ENCODE data around the gene RAB3GAP1.
A peak's percentile ranks its signal among the peaks of the same experiment; 100 is the strongest.

The RAB3GAP1 gene

GRCh38 chr2:135162377-135162776 is 110.3 kb downstream of the RAB3GAP1 start:
- TF ChIP-seq CTCF (conservative IDR thresholded peaks at IDR 0.05; ENCODE audit: low read depth, low read length): no peak
- no peak overlapping the region for H3K4me3 ChIP-seq (ENCODE audit: low read depth, low read length)
- no peak for DNase-seq (ENCODE audit: low read depth)

- TF ChIP-seq CTCF (conservative IDR thresholded peaks at IDR 0.05; ENCODE audit: low read depth, low read length): no peak
- DNase-seq (ENCODE audit: low read depth): no peak
- no peak overlapping the region for H3K4me3 ChIP-seq (ENCODE audit: low read depth, low read length)
Measured at GRCh38 chr2:135162786-135163185, 110.7 kb downstream of the RAB3GAP1 start.

GRCh38 chr2:135163306-135163705 is 111.2 kb downstream of the RAB3GAP1 start:
- H3K4me3 ChIP-seq (ENCODE audit: low read depth, low read length): no peak overlapping the region
- no peak for TF ChIP-seq CTCF (conservative IDR thresholded peaks at IDR 0.05; ENCODE audit: low read depth, low read length)
- DNase-seq (ENCODE audit: low read depth): no peak

- no peak for DNase-seq (ENCODE audit: low read depth)
- no peak overlapping the region for H3K4me3 ChIP-seq (ENCODE audit: low read depth, low read length)
- TF ChIP-seq CTCF (conservative IDR thresholded peaks at IDR 0.05; ENCODE audit: low read depth, low read length): no peak
Measured at GRCh38 chr2:135163901-135164300, 111.8 kb downstream of the RAB3GAP1 start.

- no peak overlapping the region for H3K4me3 ChIP-seq (ENCODE audit: low read depth, low read length)
- TF ChIP-seq CTCF (conservative IDR thresholded peaks at IDR 0.05; ENCODE audit: low read depth, low read length): peak; percentile 4
- DNase-seq (ENCODE audit: low read depth): peak; percentile 73
Measured at GRCh38 chr2:135164431-135164830, 112.3 kb downstream of the RAB3GAP1 start.

- TF ChIP-seq CTCF (conservative IDR thresholded peaks at IDR 0.05; ENCODE audit: low read depth, low read length): no peak
- no peak for DNase-seq (ENCODE audit: low read depth)
- no peak overlapping the region for H3K4me3 ChIP-seq (ENCODE audit: low read depth, low read length)
Measured at GRCh38 chr2:135167273-135167672, 115.2 kb downstream of the RAB3GAP1 start.

GRCh38 chr2:135168204-135168856 is 116.2 kb downstream of the RAB3GAP1 start:
- no peak overlapping the region for H3K4me3 ChIP-seq (ENCODE audit: low read depth, low read length)
- DNase-seq (ENCODE audit: low read depth): no peak
- peak; percentile 9 for TF ChIP-seq CTCF (conservative IDR thresholded peaks at IDR 0.05; ENCODE audit: low read depth, low read length)
